K562 (cell line): ENCODE data around the gene COQ5. TPM values are rescaled to one million over a fixed set of nuclear protein-coding genes. Genes with fewer than 3 reads are reported as not detected.

Experiments used
- ATF4 ChIP-seq: fragments of 450-650 bp; formaldehyde crosslinking; IDR thresholded peaks from 2 replicates; pipeline ENCODE4 v1.4.0; 2022; ENCODE audit warnings: mild to moderate bottlenecking, moderate library complexity
- ATF7 ChIP-seq: fragments of 450-650 bp; IDR thresholded peaks from 2 replicates; pipeline ENCODE4 v1.7.1; 2014; ENCODE audit warnings: mild to moderate bottlenecking, moderate library complexity
- BHLHE40 ChIP-seq: IDR thresholded peaks from 2 replicates; pipeline ENCODE4 v1.6.1; 2011; ENCODE audit warnings: low read length, improper control_type of control experiment
- C11orf30 ChIP-seq: fragments of 450-650 bp; IDR thresholded peaks from 2 replicates; pipeline ENCODE4 v1.6.1; 2016; ENCODE audit warnings: low read depth, mild to moderate bottlenecking
- CBX1 ChIP-seq: sonication (generic); IDR thresholded peaks from 2 replicates; pipeline ENCODE4 v1.6.1; 2016; ENCODE audit warnings: antibody characterized with exemption, low read depth, mild to moderate bottlenecking
- CHCHD3 ChIP-seq: fragments of 250-450 bp; sonication (Bioruptor Pico); IDR thresholded peaks from 2 replicates; pipeline ENCODE4 v2.1.2; 2022; ENCODE audit warnings: mild to moderate bottlenecking
- ERF ChIP-seq: fragments of 450-650 bp; formaldehyde crosslinking; IDR thresholded peaks from 2 replicates; pipeline ENCODE4 v1.4.0; 2020; ENCODE audit warnings: mild to moderate bottlenecking, mixed read lengths
- FIP1L1 ChIP-seq: fragments of 200-400 bp; formaldehyde crosslinking; IDR thresholded peaks from 2 replicates; pipeline ENCODE4 v1.6.1; 2018; ENCODE audit warnings: mild to moderate bottlenecking, low read depth, low read length; ENCODE audit not compliant: poor library complexity, severe bottlenecking
- FOS ChIP-seq: IDR thresholded peaks from 3 replicates; pipeline ENCODE4 v1.6.1; 2011; ENCODE audit not compliant: insufficient read length; ENCODE audit errors: extremely low read depth
- FOXK2 ChIP-seq, 2 experiments: fragments of 450-650 bp; IDR thresholded peaks in 1 of 2; conservative IDR thresholded peaks in 1 of 2; 2 replicates each; pipeline ENCODE4 v1.6.1; 2016; ENCODE audit warnings: low read depth in 2 of 2, mild to moderate bottlenecking in 1 of 2
- KLF1 ChIP-seq: fragments of 450-650 bp; IDR thresholded peaks from 2 replicates; pipeline ENCODE4 v1.6.1; 2016; ENCODE audit warnings: missing genetic modification characterization, missing compliant biosample characterization
- MAZ ChIP-seq, 2 experiments: fragments of 450-650 bp in 1 of 2; sonication (generic) in 1 of 2; formaldehyde crosslinking; IDR thresholded peaks in 1 of 2; conservative IDR thresholded peaks in 1 of 2; 2 replicates each; pipeline versions ENCODE4 v1.4.0 to v1.5.0; 2020; ENCODE audit warnings: mild to moderate bottlenecking in 1 of 2, missing genetic modification reagents in 1 of 2
- NFE2 ChIP-seq: IDR thresholded peaks from 2 replicates; pipeline ENCODE4 v1.6.1; 2014; ENCODE audit warnings: antibody characterized with exemption, low read depth
- PML ChIP-seq: IDR thresholded peaks from 2 replicates; pipeline ENCODE4 v1.6.1; 2012; ENCODE audit warnings: low read length, inconsistent platforms
- RNF2 ChIP-seq: sonication (generic); IDR thresholded peaks from 2 replicates; pipeline ENCODE4 v1.6.1; 2016
- SMARCE1 ChIP-seq: fragments of 450-650 bp; IDR thresholded peaks from 2 replicates; pipeline ENCODE4 v1.7.1; 2016; ENCODE audit warnings: mild to moderate bottlenecking
- SNIP1 ChIP-seq: fragments of 450-650 bp; IDR thresholded peaks from 2 replicates; pipeline ENCODE4 v1.7.1; 2017; ENCODE audit warnings: low read depth, mild to moderate bottlenecking
- TFAP4 ChIP-seq: sonication (generic); formaldehyde crosslinking; IDR thresholded peaks from 2 replicates; pipeline ENCODE4 v1.8.0; 2022; ENCODE audit warnings: missing genetic modification reagents, mild to moderate bottlenecking, moderate library complexity, borderline replicate concordance
- THAP7 ChIP-seq: fragments of 250-450 bp; sonication (Bioruptor Pico); IDR thresholded peaks from 2 replicates; pipeline ENCODE4 v1.5.0; 2021
- THRA ChIP-seq: fragments of 450-650 bp; IDR thresholded peaks from 2 replicates; pipeline ENCODE4 v1.6.1; 2017; ENCODE audit warnings: mild to moderate bottlenecking, moderate library complexity
- ZBTB12 ChIP-seq: fragments of 250-450 bp; sonication (Bioruptor Pico); IDR thresholded peaks from 2 replicates; pipeline ENCODE4 v1.4.0; 2020
- ZBTB17 ChIP-seq: fragments of 450-650 bp; formaldehyde crosslinking; IDR thresholded peaks from 2 replicates; pipeline ENCODE4 v1.4.0; 2020; ENCODE audit warnings: mild to moderate bottlenecking
- ZBTB34 ChIP-seq: fragments of 250-450 bp; sonication (Bioruptor Pico); IDR thresholded peaks from 2 replicates; pipeline ENCODE4 v1.8.0; 2021; ENCODE audit warnings: mild to moderate bottlenecking, moderate library complexity
- ZNF124 ChIP-seq: sonication (generic); formaldehyde crosslinking; IDR thresholded peaks from 2 replicates; pipeline ENCODE4 v1.8.1; 2022; ENCODE audit warnings: missing genetic modification reagents
- ZNF24 ChIP-seq: fragments of 450-650 bp; IDR thresholded peaks from 2 replicates; pipeline ENCODE4 v1.6.1; 2016
- ZNF311 ChIP-seq: fragments of 250-450 bp; sonication (Bioruptor Pico); IDR thresholded peaks from 2 replicates; pipeline ENCODE4 v1.4.0; 2020; ENCODE audit warnings: mild to moderate bottlenecking, moderate library complexity
- polyA plus RNA-seq, 8 experiments: library from polyadenylated mRNA; depleted of rRNA in 4 of 8; stranded (reverse) in 5 of 8; unstranded in 3 of 8; fragments of >200 nt; fragmentation: Nextera tagmentation in 2 of 8; fragmentation: Illumina TruSeq in 1 of 8; extraction: Ambion mirVana in 2 of 8; extraction: Trizol in 1 of 8; gene quantifications; 2 replicates each; pipeline versions ENCODE4 v1.2.1 to v1.2.3, GENCODE V29; 2011 to 2014; ENCODE audit warnings: inconsistent platforms in 1 of 8, missing spikeins in 1 of 8
- total RNA-seq, 7 experiments: library from RNA; depleted of rRNA in 6 of 7; stranded (reverse); fragments of >200 nt in 6 of 7; fragmentation: Illumina TruSeq in 2 of 7; extraction: Trizol in 2 of 7; gene quantifications; 2 replicates each; pipeline versions ENCODE4 v1.2.1 to v1.2.3, GENCODE V29; 2011 to 2021; ENCODE audit warnings: low replicate concordance in 1 of 7

COQ5 gene
- total and polyA plus RNA-seq, 9 of the 15 experiments (the other 6 are each of a cell fraction or from before 2014, with no cell fraction given): 19.2 to 59.7 (median 30.4) TPM

GRCh38 chr12:120540445-120540844 lies 11.5 kb upstream of the COQ5 start (continued):
- TF ChIP-seq ATF7 (peak; percentile 92), KLF1 (no peak), ZBTB12 (CRISPR knock-in tag) (peak; percentile 32; the same call in 1 of the 2 replicates), ERF (no peak), SNIP1 (no peak), ZNF124 (no peak), MAZ (CRISPR knock-in tag; conservative IDR thresholded peaks at IDR 0.05 in 1 of 2, IDR thresholded peaks at IDR 0.05 in 1 of 2) (peak; percentile 49 to 53; a peak in 2 of 4 replicates), ZNF24 (peak; percentile 93), FOXK2 (conservative IDR thresholded peaks at IDR 0.05 in 1 of 2, IDR thresholded peaks at IDR 0.05 in 1 of 2; ENCODE audit: low read depth in 2 of 2) (peak; percentile 76 to 84; a peak in 2 of 4 replicates), ZBTB34 (no peak), C11orf30 (peak; percentile 40), ZNF311 (CRISPR knock-in tag) (peak; percentile 86), ZBTB17 (CRISPR knock-in tag) (peak; percentile 56; the same call in 1 of the 2 replicates), THRA (no peak), BHLHE40 (peak; percentile 70; the same call in 1 of the 2 replicates), FOS (no peak), TFAP4 (CRISPR knock-in tag) (peak; percentile 27; the same call in 1 of the 2 replicates), FIP1L1 (no peak), ATF4 (CRISPR knock-in tag) (no peak), PML (peak; percentile 98), CHCHD3 (CRISPR knock-in tag) (no peak), RNF2 (peak; percentile 77), NFE2 (peak; percentile 69), SMARCE1 (peak; percentile 99), CBX1 (no peak), THAP7 (CRISPR knock-in tag) (no peak)
